ENCODE results near the gene RASSF1.

DNA sequence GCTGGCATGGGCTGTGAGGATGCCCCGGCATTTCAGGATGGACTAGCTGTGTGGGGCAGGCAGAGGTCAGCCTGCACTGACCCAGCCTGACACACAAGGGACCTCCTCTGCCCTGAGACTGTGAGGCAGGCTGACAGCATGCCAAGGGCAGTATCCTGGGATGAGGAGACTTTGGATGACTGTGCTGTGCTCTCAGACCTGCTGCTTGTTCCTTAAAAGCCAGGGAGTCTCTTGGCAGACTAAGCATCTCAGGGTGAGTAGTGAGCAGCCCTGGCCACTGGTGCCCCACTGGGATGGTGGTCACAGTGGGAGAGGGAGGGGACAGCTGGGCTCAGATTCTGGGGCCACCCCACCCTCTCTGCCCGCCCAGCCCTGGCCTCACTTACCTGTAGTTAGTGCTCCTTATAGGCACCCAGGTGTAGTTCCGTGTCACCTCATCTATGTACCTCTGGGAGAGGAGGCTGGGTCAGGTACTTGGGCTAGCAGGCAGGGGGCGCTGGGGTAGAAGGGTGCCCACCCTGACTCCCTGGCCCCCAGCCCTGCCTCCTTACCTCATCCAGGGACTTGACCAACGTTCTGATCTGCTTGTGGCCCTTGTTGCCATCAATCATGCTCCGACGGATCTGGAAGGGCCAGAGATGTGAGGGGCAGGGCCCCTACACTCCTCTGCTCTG, 34.8 kb upstream of the RASSF1 start:
- TF ChIP-seq, protein P1, sequence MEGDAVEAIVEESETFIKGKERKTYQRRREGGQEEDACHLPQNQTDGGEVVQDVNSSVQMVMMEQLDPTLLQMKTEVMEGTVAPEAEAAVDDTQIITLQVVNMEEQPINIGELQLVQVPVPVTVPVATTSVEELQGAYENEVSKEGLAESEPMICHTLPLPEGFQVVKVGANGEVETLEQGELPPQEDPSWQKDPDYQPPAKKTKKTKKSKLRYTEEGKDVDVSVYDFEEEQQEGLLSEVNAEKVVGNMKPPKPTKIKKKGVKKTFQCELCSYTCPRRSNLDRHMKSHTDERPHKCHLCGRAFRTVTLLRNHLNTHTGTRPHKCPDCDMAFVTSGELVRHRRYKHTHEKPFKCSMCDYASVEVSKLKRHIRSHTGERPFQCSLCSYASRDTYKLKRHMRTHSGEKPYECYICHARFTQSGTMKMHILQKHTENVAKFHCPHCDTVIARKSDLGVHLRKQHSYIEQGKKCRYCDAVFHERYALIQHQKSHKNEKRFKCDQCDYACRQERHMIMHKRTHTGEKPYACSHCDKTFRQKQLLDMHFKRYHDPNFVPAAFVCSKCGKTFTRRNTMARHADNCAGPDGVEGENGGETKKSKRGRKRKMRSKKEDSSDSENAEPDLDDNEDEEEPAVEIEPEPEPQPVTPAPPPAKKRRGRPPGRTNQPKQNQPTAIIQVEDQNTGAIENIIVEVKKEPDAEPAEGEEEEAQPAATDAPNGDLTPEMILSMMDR (IDR thresholded peaks at IDR 0.05; ENCODE audit: low read depth, low read length): peak; percentile 40
- TF ChIP-seq POLR2A (IDR thresholded peaks at IDR 0.05; ENCODE audit: extremely low read depth, insufficient read length) (no peak), MYC (IDR thresholded peaks at IDR 0.05; ENCODE audit: low read depth, low read length) (no peak)
- TF ChIP-seq, protein P2, sequence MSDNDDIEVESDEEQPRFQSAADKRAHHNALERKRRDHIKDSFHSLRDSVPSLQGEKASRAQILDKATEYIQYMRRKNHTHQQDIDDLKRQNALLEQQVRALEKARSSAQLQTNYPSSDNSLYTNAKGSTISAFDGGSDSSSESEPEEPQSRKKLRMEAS (IDR thresholded peaks at IDR 0.05; ENCODE audit: low read depth, low read length): no peak
